ENCODE results near the gene MT1F.

GRCh38 chr16:56664506-56664905 lies 6.7 kb downstream of the MT1F start:
- no peak for TF ChIP-seq CTCF (conservative IDR thresholded peaks at IDR 0.05; ENCODE audit: low read length)
- TF ChIP-seq EZH2phosphoT487 (IDR thresholded peaks at IDR 0.05; ENCODE audit: borderline replicate concordance, low read depth, low read length), result no peak
